Lung (tissue), 12 donors: ENCODE data around the gene NR2E1. TPM values are rescaled to one million over a fixed set of nuclear protein-coding genes. Genes with fewer than 3 reads are reported as not detected.

ENCODE experiments used
- ATAC-seq: fragments of 200-7000 bp; cut with Tn5 transposase; one replicate; pipeline ENCODE4 v1.9.1; 2020; ENCODE audit warnings: moderate number of reproducible peaks; ENCODE audit not compliant: insufficient read depth, low FRiP score
- DNase-seq, 3 donors: peaks; one replicate each; pipeline ENCODE4 v3.0.0-alpha.2; 2013 to 2017
- H3K27ac ChIP-seq, 2 donors: one replicate each; pipeline ENCODE4 v1.5.1; 2013; ENCODE audit warnings: mild to moderate bottlenecking in 2 of 2, moderate library complexity in 2 of 2, control low read depth in 1 of 2, inconsistent platforms in 1 of 2, low read depth in 1 of 2, low read length in 1 of 2
- H3K27me3 ChIP-seq, 3 donors: one replicate each; pipeline ENCODE4 v1.5.1; 2013; ENCODE audit warnings: low read length in 2 of 3; ENCODE audit not compliant: control insufficient read depth in 3 of 3, insufficient read depth in 3 of 3
- H3K36me3 ChIP-seq, 4 donors: one replicate each; pipeline ENCODE4 v1.5.1; 2013; ENCODE audit warnings: low read length in 4 of 4, mild to moderate bottlenecking in 1 of 4, moderate library complexity in 1 of 4; ENCODE audit not compliant: control insufficient read depth in 4 of 4, insufficient read depth in 4 of 4
- H3K4me1 ChIP-seq, 5 donors: one replicate each; pipeline ENCODE4 v1.5.1; 2013; ENCODE audit warnings: low read length in 5 of 5, mild to moderate bottlenecking in 2 of 5, moderate library complexity in 1 of 5; ENCODE audit not compliant: control insufficient read depth in 5 of 5, insufficient read depth in 5 of 5
- H3K4me3 ChIP-seq: one replicate; pipeline ENCODE4 v1.5.1; 2013; ENCODE audit warnings: mild to moderate bottlenecking, control low read depth, moderate library complexity
- H3K9ac ChIP-seq, 2 donors: one replicate each; pipeline ENCODE4 v1.5.1; 2013; ENCODE audit warnings: low read length in 2 of 2, control low read depth in 1 of 2; ENCODE audit not compliant: insufficient read depth in 1 of 2
- H3K9me3 ChIP-seq, 4 donors: one replicate each; pipeline ENCODE4 v1.5.1; 2013; ENCODE audit warnings: low read length in 3 of 4, mild to moderate bottlenecking in 1 of 4, moderate library complexity in 1 of 4; ENCODE audit not compliant: control insufficient read depth in 4 of 4, insufficient read depth in 3 of 4
- WGBS, 2 donors: extraction: QIAGEN DNeasy Blood & Tissue Kit; methylation state at CpG; one replicate each; pipeline ENCODE4 v1.1.7; 2013; 5-methylcytosine and 5-hydroxymethylcytosine counted together
- polyA plus RNA-seq, 2 donors: library from polyadenylated mRNA; stranded (reverse); fragments of 200-250 nt; gene quantifications; one replicate each; pipeline ENCODE4 v1.2.1, GENCODE V29; 2013
- total RNA-seq, 2 donors: library from RNA; depleted of rRNA in 1 of 2; stranded (reverse); fragments of >200 nt in 1 of 2; gene quantifications; one replicate each; pipeline ENCODE4 v1.2.1, GENCODE V29; 2014 to 2021
- TF ChIP-seq, protein P1 (sequence below): IDR thresholded peaks from 2 replicates; pipeline ENCODE4 v1.5.1; 2012; ENCODE audit warnings: mild to moderate bottlenecking; ENCODE audit errors: control extremely low read depth, extremely low read depth
- donor health status: control.
- donor health status: control.
- donor health status: Bipolar disorder and iron deficiency.
- donor health status: healthy.
- donor health status: DM: yes; HTN: yes; CAD: no.

The NR2E1 gene
- total and polyA plus RNA-seq, 4 donors, result 0.01 TPM; not detected in 3

DNA sequence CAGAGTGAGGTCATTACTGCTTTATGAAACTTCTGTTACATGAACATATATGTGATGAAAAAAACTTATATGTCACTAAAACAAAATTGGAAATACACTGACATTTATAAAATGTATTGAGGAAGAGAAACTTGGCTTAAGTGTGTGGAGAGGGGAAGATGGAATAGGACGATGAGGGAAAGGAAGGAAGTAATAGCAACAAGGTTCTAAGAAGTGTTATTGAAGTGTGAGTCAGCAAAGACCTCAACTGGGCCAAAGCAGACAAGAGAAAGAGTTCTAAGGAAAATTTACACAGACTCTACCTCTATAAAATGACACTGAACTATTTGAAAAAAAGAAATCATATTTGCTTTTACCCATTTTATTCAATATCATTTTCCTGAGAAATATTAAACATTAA is 56.7 kb downstream of the NR2E1 start:
- DNase-seq (no peak), ATAC-seq (no peak)
- TF ChIP-seq, protein P1, sequence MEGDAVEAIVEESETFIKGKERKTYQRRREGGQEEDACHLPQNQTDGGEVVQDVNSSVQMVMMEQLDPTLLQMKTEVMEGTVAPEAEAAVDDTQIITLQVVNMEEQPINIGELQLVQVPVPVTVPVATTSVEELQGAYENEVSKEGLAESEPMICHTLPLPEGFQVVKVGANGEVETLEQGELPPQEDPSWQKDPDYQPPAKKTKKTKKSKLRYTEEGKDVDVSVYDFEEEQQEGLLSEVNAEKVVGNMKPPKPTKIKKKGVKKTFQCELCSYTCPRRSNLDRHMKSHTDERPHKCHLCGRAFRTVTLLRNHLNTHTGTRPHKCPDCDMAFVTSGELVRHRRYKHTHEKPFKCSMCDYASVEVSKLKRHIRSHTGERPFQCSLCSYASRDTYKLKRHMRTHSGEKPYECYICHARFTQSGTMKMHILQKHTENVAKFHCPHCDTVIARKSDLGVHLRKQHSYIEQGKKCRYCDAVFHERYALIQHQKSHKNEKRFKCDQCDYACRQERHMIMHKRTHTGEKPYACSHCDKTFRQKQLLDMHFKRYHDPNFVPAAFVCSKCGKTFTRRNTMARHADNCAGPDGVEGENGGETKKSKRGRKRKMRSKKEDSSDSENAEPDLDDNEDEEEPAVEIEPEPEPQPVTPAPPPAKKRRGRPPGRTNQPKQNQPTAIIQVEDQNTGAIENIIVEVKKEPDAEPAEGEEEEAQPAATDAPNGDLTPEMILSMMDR, result no peak
- Histone ChIP-seq H3K27ac (no peak overlapping the region), H3K4me3 (no peak overlapping the region), H3K36me3 (peaks cover 5 to 8% (median 7%) of the 10 kb centered on the region in 4 donors), H3K9ac (no peak overlapping the region), H3K9me3 (no peaks in the 10 kb centered on the region), H3K27me3 (no peaks in the 10 kb centered on the region), H3K4me1 (peaks cover 0 to 5% (median 0%) of the 10 kb centered on the region in 5 donors)
- WGBS, 2 donors, result 12 to 23% methylated on average over 1 of the region's 1 CpG

DNA sequence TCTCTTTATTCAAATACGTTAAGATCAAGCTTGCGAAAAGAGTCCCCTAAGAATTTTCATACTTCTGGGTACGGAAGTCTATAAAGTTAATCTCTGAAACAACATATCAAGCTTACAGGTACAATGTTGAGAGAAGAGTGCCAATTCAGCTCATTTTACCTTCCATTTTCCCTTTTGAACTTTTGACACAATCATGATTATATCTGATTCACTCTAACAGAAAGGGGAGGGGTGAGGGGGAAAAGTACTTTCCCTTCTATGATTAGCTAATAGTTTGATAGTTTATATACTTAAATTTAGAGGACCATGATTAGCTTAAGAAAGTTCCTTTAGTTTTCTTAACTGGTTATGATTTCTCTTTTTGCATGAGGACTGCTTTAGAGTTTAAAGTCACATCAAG is 61.5 kb downstream of the NR2E1 start:
- H3K9ac ChIP-seq, result no peak overlapping the region
- no peaks in the 10 kb centered on the region for H3K9me3 ChIP-seq
- no peak overlapping the region for H3K4me3 ChIP-seq
- H3K36me3 ChIP-seq, result peaks cover 0 to 3% (median 0%) of the 10 kb centered on the region in 4 donors
- H3K4me1 ChIP-seq, result peaks cover 0 to 5% (median 0%) of the 10 kb centered on the region in 5 donors
- no peak for ATAC-seq
- TF ChIP-seq, protein P1, result no peak
- DNase-seq, result no peak
- H3K27me3 ChIP-seq, result no peaks in the 10 kb centered on the region
- WGBS, 2 donors, result 93 to 97% methylated on average over 3 of the region's 3 CpGs
- H3K27ac ChIP-seq, result no peak overlapping the region

DNA sequence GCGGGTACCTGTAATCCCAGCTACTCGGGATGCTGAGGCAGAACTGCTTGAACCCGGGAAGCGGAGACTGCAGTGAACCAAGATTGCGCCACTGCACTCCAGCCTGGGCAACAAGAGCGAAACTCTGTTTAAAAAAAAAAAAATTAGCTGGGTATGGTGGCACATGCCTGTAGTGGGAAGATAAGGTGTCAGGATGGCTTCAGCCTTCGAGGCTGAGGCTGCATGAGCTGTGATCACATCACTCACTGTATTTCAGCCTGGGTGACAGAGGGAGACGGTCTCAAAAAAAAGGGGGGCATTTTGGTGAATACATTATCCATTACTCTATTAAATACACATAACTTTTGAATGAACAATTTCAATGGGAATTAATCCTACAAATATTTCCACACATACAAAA is 62.6 kb downstream of the NR2E1 start:
- 90 to 96% methylated on average over 8 of the region's 8 CpGs for WGBS, 2 donors
- Histone ChIP-seq H3K4me1 (peaks cover 0 to 5% (median 0%) of the 10 kb centered on the region in 5 donors), H3K27me3 (no peaks in the 10 kb centered on the region), H3K4me3 (no peak overlapping the region), H3K27ac (no peak overlapping the region), H3K9me3 (no peaks in the 10 kb centered on the region), H3K36me3 (peaks cover 0 to 3% (median 0%) of the 10 kb centered on the region in 4 donors), H3K9ac (no peak overlapping the region)
- DNase-seq (no peak), ATAC-seq (no peak)
- TF ChIP-seq, protein P1, result no peak

DNA sequence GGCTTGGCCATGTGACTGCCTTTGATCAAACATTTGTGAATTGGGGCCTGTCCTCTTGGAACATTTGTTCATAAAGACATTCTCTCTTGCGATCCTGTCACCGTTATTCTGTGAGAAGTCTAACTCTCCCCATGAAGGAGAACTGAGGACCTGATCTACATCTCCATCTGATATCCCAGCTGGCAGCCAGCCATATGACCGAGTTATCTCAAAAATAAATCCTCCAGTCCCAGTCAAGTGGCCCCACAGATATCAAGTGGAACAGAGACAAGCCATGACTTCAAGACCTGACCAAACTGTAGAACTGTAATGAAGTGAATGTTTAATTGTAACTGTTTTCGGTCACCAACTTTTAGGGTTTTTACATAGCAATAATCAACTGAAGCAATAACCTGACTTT is 69.3 kb downstream of the NR2E1 start:
- ATAC-seq (no peak), DNase-seq (no peak)
- Histone ChIP-seq H3K36me3 (peaks cover 0 to 2% (median under 1%) of the 10 kb centered on the region in 4 donors), H3K4me3 (no peak overlapping the region), H3K4me1 (peaks cover 0 to 3% (median 0%) of the 10 kb centered on the region in 5 donors), H3K9ac (no peak overlapping the region), H3K27ac (no peak overlapping the region), H3K9me3 (no peaks in the 10 kb centered on the region), H3K27me3 (no peaks in the 10 kb centered on the region)
- TF ChIP-seq, protein P1, result no peak
- 80 to 89% methylated on average over 4 of the region's 4 CpGs for WGBS, 2 donors
